Measurements from ENCODE around the gene UGT1A6.
"Not testable (repeated sequence)": the region's sequence is repeated elsewhere in the genome, so short reads cannot be mapped to it uniquely, and the experiment has no call there.

The UGT1A6 gene

DNA sequence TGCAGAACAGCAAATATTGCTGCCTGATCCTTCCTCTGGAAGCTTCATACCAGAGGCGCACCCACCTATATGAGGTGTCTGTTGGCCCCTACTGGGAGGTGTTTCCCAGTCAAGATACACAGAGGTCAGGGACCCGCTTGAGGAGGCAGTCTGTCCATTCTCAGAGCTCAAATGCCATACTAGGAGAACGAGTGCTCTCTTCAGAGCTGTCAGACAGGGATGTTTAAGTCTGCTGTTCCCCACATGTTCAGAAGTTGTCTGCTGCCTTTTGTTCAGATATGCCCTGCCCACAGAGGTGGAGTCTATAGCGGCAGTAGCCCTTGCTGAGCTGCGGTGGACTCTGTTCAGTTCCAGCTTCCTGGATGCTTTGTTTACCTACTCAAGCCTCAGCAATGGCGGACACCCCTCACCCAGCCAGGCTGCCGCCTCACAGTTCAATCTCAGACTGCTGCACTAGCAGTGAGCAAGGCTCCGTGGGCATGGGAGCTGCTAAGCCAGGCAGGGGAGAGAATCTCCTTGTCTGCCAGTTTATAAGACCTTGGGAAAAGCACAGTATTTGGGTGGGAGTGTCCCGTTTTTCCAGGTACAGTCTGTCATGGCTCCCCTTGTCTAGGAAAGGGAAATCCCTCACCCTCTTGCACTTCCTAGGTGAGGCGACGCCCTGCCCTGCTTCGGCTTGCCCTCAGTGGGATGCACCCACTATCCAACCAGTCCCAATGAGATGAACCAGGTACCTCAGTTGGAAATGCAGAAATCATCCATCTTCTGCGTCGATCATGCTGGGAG, 44.4 kb downstream of the UGT1A6 start:
- not testable (repeated sequence) for H3K27me3 ChIP-seq (ENCODE audit: control insufficient read depth, insufficient read depth, low read length); H3K27ac ChIP-seq (ENCODE audit: low read length); H3K9ac ChIP-seq (ENCODE audit: low read length); H3K4me1 ChIP-seq (ENCODE audit: control insufficient read depth, low read depth, low read length); H3K4me3 ChIP-seq (ENCODE audit: low read length); H3K9me3 ChIP-seq (ENCODE audit: control insufficient read depth, low read depth, low read length); H3K36me3 ChIP-seq (ENCODE audit: control insufficient read depth, low read depth, low read length)

DNA sequence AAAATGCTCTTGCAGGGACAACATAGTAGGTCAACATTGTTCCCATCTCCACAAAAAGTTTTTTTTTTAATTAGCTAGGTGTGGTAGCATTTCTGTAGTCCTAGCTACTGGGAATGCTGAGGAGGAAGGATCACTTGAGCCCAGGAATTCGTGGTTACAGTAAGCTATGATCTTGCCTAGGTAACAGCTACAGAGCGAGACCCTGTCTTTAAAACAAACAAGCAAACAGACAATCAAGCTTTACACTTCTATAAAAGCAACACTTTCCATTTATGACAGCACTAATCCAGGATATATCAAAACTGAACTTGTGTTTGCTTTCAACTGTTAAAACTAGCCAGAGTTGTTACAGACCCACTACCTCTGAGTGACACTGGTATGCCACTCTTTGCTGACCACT, 48.2 kb downstream of the UGT1A6 start:
- Histone ChIP-seq H3K9me3 (ENCODE audit: control insufficient read depth, low read depth, low read length) (no peaks in the 10 kb centered on the region), H3K4me3 (ENCODE audit: low read length) (no peak overlapping the region), H3K9ac (ENCODE audit: low read length) (no peak overlapping the region), H3K27ac (ENCODE audit: low read length) (no peak overlapping the region), H3K27me3 (ENCODE audit: control insufficient read depth, insufficient read depth, low read length) (no peaks in the 10 kb centered on the region), H3K36me3 (ENCODE audit: control insufficient read depth, low read depth, low read length) (no peaks in the 10 kb centered on the region), H3K4me1 (ENCODE audit: control insufficient read depth, low read depth, low read length) (no peaks in the 10 kb centered on the region)

DNA sequence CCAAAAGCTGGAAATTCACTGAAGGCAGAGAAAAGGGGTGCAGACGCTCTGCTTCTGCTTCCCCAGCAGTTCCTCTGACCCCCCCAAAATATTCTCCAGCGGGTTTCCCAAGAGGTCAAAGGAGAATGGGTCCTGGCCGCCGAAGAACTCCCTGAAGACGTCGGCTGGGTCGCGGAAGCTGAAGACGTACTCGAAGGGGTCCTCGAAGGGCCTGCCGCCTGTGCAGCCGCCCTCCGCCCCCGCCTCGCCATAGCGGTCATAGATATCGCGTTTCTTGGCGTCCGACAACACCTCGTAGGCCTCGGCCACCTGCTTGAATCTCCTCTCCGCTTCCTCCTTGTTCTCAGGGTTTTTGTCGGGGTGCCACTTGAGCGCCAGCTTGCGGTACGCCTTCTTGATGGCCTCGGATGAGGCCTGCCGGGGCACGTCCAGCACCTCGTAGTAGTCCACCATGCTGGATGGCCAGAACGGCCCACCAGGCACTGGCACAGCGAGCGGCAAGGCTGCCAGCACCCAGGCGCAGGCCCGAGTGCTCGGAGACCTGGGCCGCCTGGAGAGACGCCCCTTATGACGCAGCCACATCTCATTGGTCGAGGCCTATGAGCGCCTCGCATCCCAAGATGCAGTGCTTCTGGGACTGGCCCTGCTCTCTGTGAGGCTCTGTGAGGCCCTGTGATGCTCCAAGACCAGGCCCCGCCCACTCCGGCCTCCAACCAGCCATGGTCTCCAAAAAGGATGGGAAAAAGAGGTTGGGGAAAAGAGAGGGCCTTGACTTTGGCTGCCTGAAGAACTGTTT, 51.0 kb downstream of the UGT1A6 start:
- Histone ChIP-seq H3K36me3 (ENCODE audit: control insufficient read depth, low read depth, low read length) (no peaks in the 10 kb centered on the region), H3K4me3 (ENCODE audit: low read length) (no peak overlapping the region), H3K27me3 (ENCODE audit: control insufficient read depth, insufficient read depth, low read length) (no peaks in the 10 kb centered on the region), H3K9me3 (ENCODE audit: control insufficient read depth, low read depth, low read length) (no peaks in the 10 kb centered on the region), H3K27ac (ENCODE audit: low read length) (no peak overlapping the region), H3K9ac (ENCODE audit: low read length) (no peak overlapping the region), H3K4me1 (ENCODE audit: control insufficient read depth, low read depth, low read length) (no peaks in the 10 kb centered on the region)

DNA sequence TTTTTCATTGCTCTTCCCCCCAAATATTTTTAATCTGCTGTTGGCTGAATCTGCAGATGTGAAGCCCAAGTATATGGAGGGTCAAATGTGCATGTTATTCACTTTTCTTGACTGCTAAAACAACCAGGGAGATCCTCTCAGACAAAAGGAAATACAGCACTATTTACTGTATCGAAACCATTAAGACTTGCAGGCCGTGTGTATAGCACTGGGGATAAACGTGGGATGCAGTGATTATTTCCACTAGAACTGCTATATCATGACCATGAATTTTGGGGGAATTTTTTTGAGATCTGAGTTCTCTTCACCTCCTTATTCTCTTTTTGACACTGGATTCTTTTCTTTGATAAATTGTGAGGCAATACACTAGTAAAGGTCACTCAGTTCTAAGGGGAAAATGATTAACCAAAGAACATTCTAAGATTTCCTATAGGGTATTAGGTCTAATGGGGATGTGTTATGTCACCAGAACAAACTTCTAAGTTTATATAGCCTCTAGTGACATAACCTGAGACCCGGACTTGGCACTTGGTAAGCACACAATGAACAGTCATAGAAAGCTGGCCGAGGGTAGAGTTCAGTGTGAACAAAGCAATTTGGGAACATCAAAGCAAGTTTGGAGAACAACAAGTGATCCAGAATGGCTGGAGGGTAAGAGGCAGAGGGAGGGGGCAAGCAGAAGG, 52.5 kb downstream of the UGT1A6 start:
- H3K4me1 ChIP-seq (ENCODE audit: control insufficient read depth, low read depth, low read length): no peaks in the 10 kb centered on the region
- H3K9ac ChIP-seq (ENCODE audit: low read length): no peak overlapping the region
- no peaks in the 10 kb centered on the region for H3K27me3 ChIP-seq (ENCODE audit: control insufficient read depth, insufficient read depth, low read length)
- no peak overlapping the region for H3K4me3 ChIP-seq (ENCODE audit: low read length)
- H3K36me3 ChIP-seq (ENCODE audit: control insufficient read depth, low read depth, low read length): no peaks in the 10 kb centered on the region
- no peak overlapping the region for H3K27ac ChIP-seq (ENCODE audit: low read length)
- H3K9me3 ChIP-seq (ENCODE audit: control insufficient read depth, low read depth, low read length): peaks cover 5% of the 10 kb centered on the region

DNA sequence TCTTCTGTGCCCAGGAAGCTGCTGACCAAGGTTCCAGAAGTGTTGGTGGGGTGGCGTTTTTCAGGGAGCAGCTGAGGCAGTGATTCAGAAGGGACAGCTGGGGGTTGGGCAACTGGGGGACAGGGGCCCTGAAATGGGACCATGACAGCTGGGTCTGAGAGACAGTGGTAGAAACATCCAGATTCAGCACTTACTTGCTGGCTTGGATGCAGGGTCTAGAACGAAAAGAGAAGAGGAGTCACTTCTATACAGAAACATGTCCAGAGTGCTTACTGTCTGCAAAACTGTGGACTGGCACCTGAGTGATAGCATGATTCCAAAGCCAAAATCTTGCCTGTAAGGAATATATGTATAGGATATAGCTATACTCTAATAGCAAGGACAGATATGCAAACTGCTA, 53.1 kb downstream of the UGT1A6 start:
- not testable (repeated sequence) for H3K9ac ChIP-seq (ENCODE audit: low read length)

DNA sequence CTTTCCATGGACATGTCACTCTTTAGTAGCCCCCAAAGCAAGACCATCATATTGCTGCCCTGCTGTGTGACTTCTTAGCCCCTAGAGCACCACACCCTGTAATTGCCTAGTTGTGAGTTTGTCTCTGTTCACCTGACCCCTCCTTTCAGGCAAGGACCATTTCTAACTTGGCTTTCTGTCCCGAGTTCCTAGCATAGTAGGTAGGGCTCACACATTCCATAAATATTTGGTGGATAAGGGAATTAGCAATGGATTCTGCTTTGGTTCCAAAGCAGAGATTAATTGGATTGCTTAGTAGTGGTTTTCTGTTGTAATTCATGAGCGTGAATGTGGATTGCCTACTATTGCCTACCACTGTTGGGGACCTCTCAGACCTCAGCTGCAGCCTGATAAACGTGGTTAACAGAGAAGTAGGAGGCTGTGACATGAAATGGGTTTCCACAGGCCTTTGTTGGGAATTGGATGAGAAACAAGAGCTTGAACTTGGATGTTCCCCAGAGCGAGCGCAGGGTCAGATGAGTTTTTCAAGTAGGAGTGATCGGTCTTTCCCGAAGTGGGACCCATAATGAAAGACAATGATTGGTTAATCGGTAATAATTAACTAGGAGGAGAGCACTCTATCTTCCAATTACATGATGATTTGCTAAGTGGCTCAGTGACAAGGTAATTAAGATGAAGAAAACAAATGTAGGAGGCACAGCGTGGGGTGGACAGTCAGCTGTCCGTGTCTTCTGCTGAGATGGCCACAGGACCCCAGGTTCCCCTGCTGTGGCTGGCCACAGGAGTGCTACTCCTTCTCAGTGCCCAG, 54.0 kb downstream of the UGT1A6 start:
- H3K4me1 ChIP-seq (ENCODE audit: control insufficient read depth, low read depth, low read length): no peaks in the 10 kb centered on the region
- H3K4me3 ChIP-seq (ENCODE audit: low read length): no peak overlapping the region
- no peak overlapping the region for H3K27ac ChIP-seq (ENCODE audit: low read length)
- no peaks in the 10 kb centered on the region for H3K36me3 ChIP-seq (ENCODE audit: control insufficient read depth, low read depth, low read length)
- no peak overlapping the region for H3K9ac ChIP-seq (ENCODE audit: low read length)
- no peaks in the 10 kb centered on the region for H3K27me3 ChIP-seq (ENCODE audit: control insufficient read depth, insufficient read depth, low read length)
- H3K9me3 ChIP-seq (ENCODE audit: control insufficient read depth, low read depth, low read length): peaks cover 9% of the 10 kb centered on the region

More for the DNA sequence above, 53.1 kb downstream of the UGT1A6 start:
- H3K27me3 ChIP-seq (ENCODE audit: control insufficient read depth, insufficient read depth, low read length); H3K4me3 ChIP-seq (ENCODE audit: low read length); H3K27ac ChIP-seq (ENCODE audit: low read length); H3K9me3 ChIP-seq (ENCODE audit: control insufficient read depth, low read depth, low read length); H3K36me3 ChIP-seq (ENCODE audit: control insufficient read depth, low read depth, low read length); H3K4me1 ChIP-seq (ENCODE audit: control insufficient read depth, low read depth, low read length): not testable (repeated sequence)

DNA sequence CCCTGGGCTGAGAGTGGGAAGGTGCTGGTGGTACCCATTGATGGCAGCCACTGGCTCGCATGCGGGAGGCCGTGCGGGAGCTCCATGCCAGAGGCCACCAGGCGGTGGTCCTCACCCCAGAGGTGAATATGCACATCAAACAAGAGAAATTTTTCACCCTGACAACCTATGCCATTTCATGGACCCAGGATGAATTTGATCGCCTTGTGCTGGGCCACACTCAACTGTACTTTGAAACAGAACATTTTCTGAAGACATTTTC, 54.5 kb downstream of the UGT1A6 start:
- Histone ChIP-seq H3K4me1 (ENCODE audit: control insufficient read depth, low read depth, low read length) (no peaks in the 10 kb centered on the region), H3K27me3 (ENCODE audit: control insufficient read depth, insufficient read depth, low read length) (no peaks in the 10 kb centered on the region), H3K9me3 (ENCODE audit: control insufficient read depth, low read depth, low read length) (peaks cover 13% of the 10 kb centered on the region), H3K9ac (ENCODE audit: low read length) (no peak overlapping the region), H3K36me3 (ENCODE audit: control insufficient read depth, low read depth, low read length) (no peaks in the 10 kb centered on the region), H3K27ac (ENCODE audit: low read length) (no peak overlapping the region), H3K4me3 (ENCODE audit: low read length) (no peak overlapping the region)

DNA sequence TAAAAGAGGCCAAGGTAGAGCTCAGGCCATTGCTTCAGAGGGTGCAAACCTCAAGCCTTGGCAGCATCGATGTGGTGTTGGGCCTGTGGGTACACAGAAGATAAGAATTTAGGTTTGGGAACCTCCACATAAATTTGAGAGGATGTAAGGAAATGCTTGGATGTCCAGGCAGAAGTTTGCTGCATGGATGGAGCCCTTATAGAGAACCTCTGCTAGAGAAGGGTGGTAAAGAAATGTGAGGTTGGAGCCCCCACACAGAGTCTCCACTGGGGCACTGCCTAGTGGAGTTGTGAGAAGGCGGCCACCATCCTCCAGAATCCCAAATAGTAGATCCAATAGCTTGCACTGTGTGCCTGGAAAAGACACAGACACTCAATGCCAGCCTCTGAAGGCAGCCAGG, 58.0 kb downstream of the UGT1A6 start:
- not testable (repeated sequence) for H3K27me3 ChIP-seq (ENCODE audit: control insufficient read depth, insufficient read depth, low read length); H3K4me3 ChIP-seq (ENCODE audit: low read length)

DNA sequence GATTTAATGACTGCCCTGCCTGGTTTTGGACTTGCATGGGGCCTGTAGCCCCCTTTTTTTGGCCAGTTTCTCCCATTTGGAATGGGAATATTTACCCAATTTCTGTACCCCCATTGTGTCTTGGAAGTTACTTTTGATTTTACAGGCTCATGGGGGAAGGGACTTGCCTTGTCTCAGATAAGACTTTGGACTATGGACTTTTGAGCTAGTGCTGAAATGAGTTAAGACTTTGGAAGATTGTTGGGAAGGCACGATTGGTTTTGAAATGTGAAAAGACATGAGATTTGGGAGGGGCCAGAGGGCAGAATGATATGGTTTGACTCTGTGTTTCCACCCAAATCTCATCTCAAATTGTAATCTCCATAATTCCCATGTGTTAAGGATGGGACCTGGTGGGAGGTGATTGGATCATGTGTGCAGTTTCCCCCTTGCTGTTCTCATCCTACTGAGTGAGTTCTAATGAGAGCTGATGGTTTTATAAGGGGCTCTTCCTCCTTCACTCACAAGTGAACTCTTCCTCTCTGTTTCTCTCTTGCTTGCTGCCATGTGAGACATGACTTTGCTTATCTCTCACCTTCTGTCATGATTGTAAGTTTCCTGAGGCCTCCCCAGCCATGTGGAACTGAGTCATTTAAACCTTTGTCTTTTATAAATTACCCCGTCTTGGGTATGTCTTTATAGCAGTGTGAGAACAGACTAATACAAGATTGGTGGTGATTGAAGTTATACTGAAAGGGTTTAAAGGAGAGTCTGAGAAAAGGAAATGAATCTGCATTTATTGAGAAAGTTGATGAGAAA, 58.7 kb downstream of the UGT1A6 start:
- not testable (repeated sequence) for H3K9ac ChIP-seq (ENCODE audit: low read length); H3K36me3 ChIP-seq (ENCODE audit: control insufficient read depth, low read depth, low read length); H3K4me1 ChIP-seq (ENCODE audit: control insufficient read depth, low read depth, low read length); H3K4me3 ChIP-seq (ENCODE audit: low read length); H3K27ac ChIP-seq (ENCODE audit: low read length); H3K27me3 ChIP-seq (ENCODE audit: control insufficient read depth, insufficient read depth, low read length)
- peaks cover 15% of the 10 kb centered on the region for H3K9me3 ChIP-seq (ENCODE audit: control insufficient read depth, low read depth, low read length)

More for the DNA sequence above, 58.0 kb downstream of the UGT1A6 start:
- H3K36me3 ChIP-seq (ENCODE audit: control insufficient read depth, low read depth, low read length); H3K27ac ChIP-seq (ENCODE audit: low read length); H3K4me1 ChIP-seq (ENCODE audit: control insufficient read depth, low read depth, low read length); H3K9ac ChIP-seq (ENCODE audit: low read length): not testable (repeated sequence)
- peaks cover 15% of the 10 kb centered on the region for H3K9me3 ChIP-seq (ENCODE audit: control insufficient read depth, low read depth, low read length)

DNA sequence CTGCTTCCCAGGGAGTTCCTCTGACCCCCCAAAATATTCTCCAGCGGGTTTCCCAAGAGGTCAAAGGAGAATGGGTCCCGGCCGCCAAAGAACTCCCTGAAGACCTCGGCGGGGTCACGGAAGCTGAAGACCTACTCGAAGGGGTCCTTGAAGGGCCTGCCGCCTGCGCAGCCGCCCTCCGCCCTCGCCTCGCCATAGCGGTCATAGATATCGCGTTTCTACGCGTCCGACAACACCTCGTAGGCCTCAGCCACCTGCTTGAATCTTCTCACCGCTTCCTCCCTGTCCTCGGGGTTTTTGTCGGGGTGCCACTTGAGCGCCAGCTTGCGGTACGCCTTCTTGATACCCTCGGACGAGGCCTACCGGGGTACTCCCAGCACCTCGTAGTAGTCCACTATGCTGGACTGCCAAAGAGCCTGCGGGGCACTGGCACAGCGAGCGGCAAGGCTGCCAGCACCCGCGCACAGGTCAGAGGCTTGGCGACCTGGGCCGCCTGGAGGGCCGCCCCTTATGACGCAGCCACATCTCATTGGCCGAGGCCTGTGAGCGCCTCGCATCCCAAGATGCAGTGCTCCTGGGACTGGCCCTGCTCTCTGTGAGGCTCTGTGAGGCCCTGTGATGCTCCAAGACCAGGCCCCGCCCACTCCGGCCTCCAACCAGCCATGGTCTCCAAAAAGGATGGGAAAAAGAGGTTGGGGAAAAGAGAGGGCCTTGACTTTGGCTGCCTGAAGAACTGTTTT, 62.4 kb downstream of the UGT1A6 start:
- Histone ChIP-seq H3K36me3 (ENCODE audit: control insufficient read depth, low read depth, low read length) (no peaks in the 10 kb centered on the region), H3K27me3 (ENCODE audit: control insufficient read depth, insufficient read depth, low read length) (no peaks in the 10 kb centered on the region), H3K9ac (ENCODE audit: low read length) (no peak overlapping the region), H3K27ac (ENCODE audit: low read length) (no peak overlapping the region), H3K4me3 (ENCODE audit: low read length) (no peak overlapping the region), H3K9me3 (ENCODE audit: control insufficient read depth, low read depth, low read length) (peaks cover 10% of the 10 kb centered on the region), H3K4me1 (ENCODE audit: control insufficient read depth, low read depth, low read length) (no peaks in the 10 kb centered on the region)
